B cell (primary cell): ENCODE measurements around the gene TNNI3. TPM values are rescaled to one million over a fixed set of nuclear protein-coding genes. Genes with fewer than 3 reads are reported as not detected.

Experiments used
- ATAC-seq: fragments of 200-7000 bp; cut with Tn5 transposase; one replicate; pipeline ENCODE4 v1.10.0; 2021; ENCODE audit warnings: low read depth, mild to moderate bottlenecking, moderate number of reproducible peaks, moderate library complexity
- CTCF ChIA-PET: fragments of 350-600 bp; sonication (Branson Sonifier 250); formaldehyde crosslinking; loops from one replicate; lab custom pipeline; 2021; ENCODE audit warnings: antibody characterized with exemption, inconsistent platforms; lab: Charles Lee
- POLR2A ChIA-PET: fragments of 350-600 bp; sonication (Branson Sonifier 250); formaldehyde crosslinking; loops from one replicate; lab custom pipeline; 2021; ENCODE audit warnings: antibody characterized with exemption; lab: Charles Lee
- DNase-seq: peaks from one replicate; pipeline ENCODE4 v3.0.0; 2013
- H2AFZ ChIP-seq: 2 replicates; pipeline ENCODE4 v1.6.1; 2012; ENCODE audit warnings: mild to moderate bottlenecking, low read depth, low read length; ENCODE audit not compliant: insufficient read depth, poor library complexity, severe bottlenecking
- H3K27ac ChIP-seq, 2 donors: 1 replicate in 1 of 2; 2 replicates in 1 of 2; pipeline ENCODE4 v1.5.1; 2012 to 2013; ENCODE audit warnings: low read length in 2 of 2, mild to moderate bottlenecking in 2 of 2, moderate library complexity in 1 of 2
- H3K27me3 ChIP-seq, 4 experiments: fragments of 200-600 bp in 1 of 4; sonication (generic) in 1 of 4; replicated peaks in 1 of 4; 1 replicate in 2 of 4; 2 replicates in 2 of 4; pipeline versions ENCODE4 v1.6.1 to v1.7.0; 2013 to 2016; ENCODE audit warnings: low read length in 3 of 4, mild to moderate bottlenecking in 2 of 4, mixed read lengths in 1 of 4, moderate library complexity in 1 of 4; ENCODE audit not compliant: insufficient read depth in 4 of 4, control insufficient read depth in 3 of 4; ENCODE audit errors: control extremely low read depth in 1 of 4
- H3K36me3 ChIP-seq, 2 experiments: replicated peaks in 1 of 2; 1 replicate in 1 of 2; 2 replicates in 1 of 2; pipeline versions ENCODE4 v1.6.1 to v1.7.1; 2013; ENCODE audit warnings: low read length in 1 of 2; ENCODE audit not compliant: insufficient read depth in 2 of 2, control insufficient read depth in 1 of 2; ENCODE audit errors: control extremely low read depth in 1 of 2, extremely low read depth in 1 of 2
- H3K4me1 ChIP-seq, 2 donors: fragments of 200-600 bp in 1 of 2; sonication (generic) in 1 of 2; 1 replicate in 1 of 2; 2 replicates in 1 of 2; pipeline versions ENCODE4 v1.5.1 to v1.6.1; 2013 to 2017; ENCODE audit warnings: low read length in 2 of 2; ENCODE audit not compliant: control insufficient read depth in 2 of 2, insufficient read depth in 2 of 2
- H3K4me2 ChIP-seq: replicated peaks from 2 replicates; pipeline ENCODE3; 2012; ENCODE audit warnings: mild to moderate bottlenecking, low read depth, low read length; ENCODE audit not compliant: poor library complexity, severe bottlenecking
- H3K4me3 ChIP-seq, 5 experiments: fragments of 200-600 bp in 1 of 5; sonication (generic) in 1 of 5; 1 replicate in 3 of 5; 2 replicates in 2 of 5; pipeline versions ENCODE4 v1.5.1 to v1.7.0; 2011 to 2016; ENCODE audit warnings: low read length in 4 of 5, mild to moderate bottlenecking in 4 of 5, low read depth in 2 of 5, control low read depth in 1 of 5, moderate library complexity in 1 of 5; ENCODE audit not compliant: insufficient read depth in 1 of 5; ENCODE audit errors: control extremely low read depth in 1 of 5, extremely low read depth in 1 of 5
- H3K79me2 ChIP-seq: fragments of 200-600 bp; sonication (generic); one replicate; pipeline ENCODE4 v1.6.0; 2016; ENCODE audit warnings: low read length; ENCODE audit not compliant: control insufficient read depth, insufficient read depth
- H3K9ac ChIP-seq: fragments of 200-600 bp; sonication (generic); 2 replicates; pipeline ENCODE4 v1.6.1; 2017; ENCODE audit warnings: mild to moderate bottlenecking, low read length, moderate library complexity
- H3K9me3 ChIP-seq, 3 donors: one replicate each; pipeline versions ENCODE4 v1.6.1 to v1.7.1; 2013; ENCODE audit warnings: low read length in 2 of 3; ENCODE audit not compliant: control insufficient read depth in 2 of 3, insufficient read depth in 1 of 3; ENCODE audit errors: control extremely low read depth in 1 of 3
- H4K20me1 ChIP-seq: 2 replicates; pipeline ENCODE4 v1.6.0; 2012; ENCODE audit warnings: mild to moderate bottlenecking, low read length; ENCODE audit not compliant: insufficient read depth, control insufficient read depth, poor library complexity, severe bottlenecking
- H3K27ac Mint-ChIP-seq: one replicate; pipeline ENCODE4 v1.8.0; 2021; ENCODE audit warnings: mixed read lengths
- H3K27me3 Mint-ChIP-seq: one replicate; pipeline ENCODE4 v1.8.0; 2021; ENCODE audit warnings: mixed read lengths
- H3K4me1 Mint-ChIP-seq: one replicate; pipeline ENCODE4 v1.8.0; 2021; ENCODE audit warnings: mixed read lengths
- H3K4me3 Mint-ChIP-seq: one replicate; pipeline ENCODE4 v1.8.0; 2021; ENCODE audit warnings: mixed read lengths
- H3K9me3 Mint-ChIP-seq: one replicate; pipeline ENCODE4 v1.8.0; 2022; ENCODE audit warnings: mixed read lengths; ENCODE audit not compliant: insufficient read depth
- EZH2 ChIP-seq: IDR thresholded peaks from 2 replicates; pipeline ENCODE4 v1.6.1; 2012; ENCODE audit warnings: borderline replicate concordance, low read depth, mild to moderate bottlenecking, moderate library complexity, low read length; ENCODE audit not compliant: insufficient read depth, poor library complexity, severe bottlenecking
- WGBS: methylation state at CpG from one replicate; pipeline ENCODE4 v1.1.5; 2013; ENCODE audit warnings: missing lambda C conversion rate; ENCODE audit not compliant: insufficient coverage; 5-methylcytosine and 5-hydroxymethylcytosine counted together
- intact Hi-C: fragments of 100-400 bp; cut with micrococcal nuclease; formaldehyde crosslinking; loops from one replicate; pipeline ENCODE4 v1.10.0; 2022
- polyA plus RNA-seq: library from polyadenylated mRNA; depleted of rRNA; stranded (reverse); fragments of >200 nt; gene quantifications from 2 replicates; pipeline ENCODE4 v1.2.3, GENCODE V29; 2012
- total RNA-seq, 2 donors: library from RNA; stranded (reverse); fragments of 120-200 nt in 1 of 2; gene quantifications; 1 replicate in 1 of 2; 2 replicates in 1 of 2; pipeline versions ENCODE4 v1.2.3 to v1.2.4, GENCODE V29; 2013 to 2022
- TF ChIP-seq, protein P1 (sequence below): fragments of 200-600 bp; IDR thresholded peaks from one replicate; pipeline ENCODE4 v1.8.0; 2022; ENCODE audit warnings: antibody characterized with exemption, mild to moderate bottlenecking

The TNNI3 gene
- total and polyA plus RNA-seq, 2 donors (not counting 1 experiment from before 2014, with no cell fraction given), result not detected

DNA sequence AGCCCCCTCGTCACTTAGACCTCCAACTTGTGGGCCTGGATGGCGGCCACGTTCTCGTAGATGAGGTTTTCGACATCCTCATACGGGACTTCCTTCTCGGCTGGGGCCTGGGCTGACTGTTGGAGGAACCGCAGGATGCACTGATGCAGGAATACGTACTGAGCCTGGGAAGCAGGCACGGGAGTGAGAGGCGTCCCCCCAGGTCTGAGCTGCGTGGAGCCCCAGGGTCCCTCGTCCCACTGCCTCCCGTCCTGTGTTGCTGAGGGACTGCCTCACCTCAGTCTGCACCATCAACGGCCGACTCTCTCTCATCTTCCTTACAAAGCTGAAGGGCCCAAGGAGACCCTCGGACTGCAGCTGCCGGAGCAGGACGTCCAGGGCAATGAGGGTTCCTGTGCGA, 24.2 kb upstream of the TNNI3 start:
- intact Hi-C loops, result no loop called here
- Histone ChIP-seq H3K4me1 (peaks cover 22 to 29% of the 10 kb centered on the region in 2 donors), H3K9me3 (peaks cover 0 to 41% (median 0%) of the 10 kb centered on the region in 3 donors), H3K4me2 (no peak overlapping the region), H3K27ac (no peak overlapping the region), H3K36me3 (no peaks in the 10 kb centered on the region), H3K9ac (no peak overlapping the region), H4K20me1 (no peaks in the 10 kb centered on the region), H3K4me3 (no peak overlapping the region), H3K27me3 (peaks cover 0 to 77% (median 34%) of the 10 kb centered on the region in 4 experiments), H2AFZ (no peak overlapping the region), H3K79me2 (no peaks in the 10 kb centered on the region)
- Mint-ChIP-seq H3K4me3 (no peak overlapping the region), H3K9me3 (no peaks in the 10 kb centered on the region), H3K27me3 (peaks cover 47% of the 10 kb centered on the region), H3K27ac (no peak overlapping the region), H3K4me1 (peaks cover 24% of the 10 kb centered on the region)
- ATAC-seq (no peak), DNase-seq (no peak)
- ChIA-PET POLR2A (interaction anchor here (0.5 kb wide), 1 partner anchor 94 kb away, joined by 4 read pairs; no protein-coding TSS in a partner anchor), CTCF (interaction anchor here (0.6 to 0.9 kb wide), 2 partner anchors 323 to 700 kb away, joined by 3 to 5 read pairs; no protein-coding TSS in a partner anchor)
- 74% methylated on average over 17 of the region's 20 CpGs for WGBS
- TF ChIP-seq, protein P1, sequence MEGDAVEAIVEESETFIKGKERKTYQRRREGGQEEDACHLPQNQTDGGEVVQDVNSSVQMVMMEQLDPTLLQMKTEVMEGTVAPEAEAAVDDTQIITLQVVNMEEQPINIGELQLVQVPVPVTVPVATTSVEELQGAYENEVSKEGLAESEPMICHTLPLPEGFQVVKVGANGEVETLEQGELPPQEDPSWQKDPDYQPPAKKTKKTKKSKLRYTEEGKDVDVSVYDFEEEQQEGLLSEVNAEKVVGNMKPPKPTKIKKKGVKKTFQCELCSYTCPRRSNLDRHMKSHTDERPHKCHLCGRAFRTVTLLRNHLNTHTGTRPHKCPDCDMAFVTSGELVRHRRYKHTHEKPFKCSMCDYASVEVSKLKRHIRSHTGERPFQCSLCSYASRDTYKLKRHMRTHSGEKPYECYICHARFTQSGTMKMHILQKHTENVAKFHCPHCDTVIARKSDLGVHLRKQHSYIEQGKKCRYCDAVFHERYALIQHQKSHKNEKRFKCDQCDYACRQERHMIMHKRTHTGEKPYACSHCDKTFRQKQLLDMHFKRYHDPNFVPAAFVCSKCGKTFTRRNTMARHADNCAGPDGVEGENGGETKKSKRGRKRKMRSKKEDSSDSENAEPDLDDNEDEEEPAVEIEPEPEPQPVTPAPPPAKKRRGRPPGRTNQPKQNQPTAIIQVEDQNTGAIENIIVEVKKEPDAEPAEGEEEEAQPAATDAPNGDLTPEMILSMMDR, result no peak
- TF ChIP-seq EZH2, result no peak
